Neural progenitor cell (in vitro differentiated cells): ENCODE results near the gene GINM1.

Source experiments
- EZH2 ChIP-seq: fragments of 200-600 bp; sonication (generic); IDR thresholded peaks from 2 replicates; pipeline ENCODE4 v1.6.1; 2017; ENCODE audit warnings: antibody characterized with exemption, mild to moderate bottlenecking, moderate library complexity
- EZH2phosphoT487 ChIP-seq: fragments of 200-600 bp; sonication (generic); IDR thresholded peaks from 2 replicates; pipeline ENCODE4 v1.6.1; 2017; ENCODE audit warnings: antibody characterized with exemption
- TF ChIP-seq, protein P1 (sequence below): fragments of 200-600 bp; sonication (generic); IDR thresholded peaks from 2 replicates; pipeline ENCODE4 v1.5.1; 2017; ENCODE audit warnings: antibody characterized with exemption, mild to moderate bottlenecking

DNA sequence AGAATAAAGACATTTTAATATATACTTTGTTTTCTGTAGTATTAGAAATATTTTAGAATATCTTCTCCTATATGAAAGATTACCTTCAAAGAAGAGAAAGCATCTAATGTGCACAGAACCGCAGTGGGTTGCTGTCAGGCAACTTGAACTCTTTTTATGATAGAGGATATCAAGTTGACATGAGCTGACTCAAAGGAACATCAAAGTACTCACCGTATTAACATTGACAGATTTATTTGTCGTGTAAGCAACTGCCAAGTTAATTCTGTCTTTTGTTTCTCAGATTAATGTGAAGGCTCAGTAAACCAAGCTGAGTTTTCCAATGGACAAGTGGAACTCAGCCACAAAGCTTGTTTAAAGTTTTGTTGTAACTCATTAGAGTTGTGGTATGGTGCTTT, 2.2 kb upstream of the GINM1 start:
- TF ChIP-seq, protein P1, sequence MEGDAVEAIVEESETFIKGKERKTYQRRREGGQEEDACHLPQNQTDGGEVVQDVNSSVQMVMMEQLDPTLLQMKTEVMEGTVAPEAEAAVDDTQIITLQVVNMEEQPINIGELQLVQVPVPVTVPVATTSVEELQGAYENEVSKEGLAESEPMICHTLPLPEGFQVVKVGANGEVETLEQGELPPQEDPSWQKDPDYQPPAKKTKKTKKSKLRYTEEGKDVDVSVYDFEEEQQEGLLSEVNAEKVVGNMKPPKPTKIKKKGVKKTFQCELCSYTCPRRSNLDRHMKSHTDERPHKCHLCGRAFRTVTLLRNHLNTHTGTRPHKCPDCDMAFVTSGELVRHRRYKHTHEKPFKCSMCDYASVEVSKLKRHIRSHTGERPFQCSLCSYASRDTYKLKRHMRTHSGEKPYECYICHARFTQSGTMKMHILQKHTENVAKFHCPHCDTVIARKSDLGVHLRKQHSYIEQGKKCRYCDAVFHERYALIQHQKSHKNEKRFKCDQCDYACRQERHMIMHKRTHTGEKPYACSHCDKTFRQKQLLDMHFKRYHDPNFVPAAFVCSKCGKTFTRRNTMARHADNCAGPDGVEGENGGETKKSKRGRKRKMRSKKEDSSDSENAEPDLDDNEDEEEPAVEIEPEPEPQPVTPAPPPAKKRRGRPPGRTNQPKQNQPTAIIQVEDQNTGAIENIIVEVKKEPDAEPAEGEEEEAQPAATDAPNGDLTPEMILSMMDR: no peak
- no peak for TF ChIP-seq EZH2phosphoT487
- no peak for TF ChIP-seq EZH2
